ENCODE measurements around the gene MYBPH. TPM values are rescaled to one million over a fixed set of nuclear protein-coding genes. Genes with fewer than 3 reads are reported as not detected.

The MYBPH gene
- total RNA-seq, 1 donor from 2014 or later, result not detected

DNA sequence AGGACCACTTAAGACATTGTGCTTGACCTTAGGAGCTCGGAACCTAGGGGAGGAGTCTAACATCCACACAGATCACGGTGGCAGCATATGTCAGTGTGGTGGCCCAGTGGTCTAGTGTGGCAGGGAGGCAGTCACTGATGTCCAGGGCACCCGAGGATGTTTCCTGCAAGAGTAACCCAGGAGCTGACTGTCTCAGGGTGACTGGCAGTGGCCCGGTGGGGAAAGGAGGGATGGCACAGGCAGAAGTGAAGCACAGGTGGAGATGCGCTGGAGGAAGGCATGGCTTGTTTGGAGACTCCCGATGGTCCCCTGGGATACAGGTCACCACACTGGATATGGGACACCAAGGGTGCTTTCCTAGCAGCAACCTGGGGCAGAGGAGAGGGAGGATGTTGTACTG is 37.5 kb upstream of the MYBPH start:
- Histone ChIP-seq H3K4me3 (ENCODE audit: low read depth, low read length) (no peak overlapping the region), H3K36me3 (ENCODE audit: control insufficient read depth, insufficient read depth, low read length) (no peaks in the 10 kb centered on the region), H3K27me3 (ENCODE audit: control insufficient read depth, insufficient read depth, low read length) (peaks cover 13% of the 10 kb centered on the region)
- no peak for DNase-seq (ENCODE audit: low read depth)
- TF ChIP-seq, protein P1, sequence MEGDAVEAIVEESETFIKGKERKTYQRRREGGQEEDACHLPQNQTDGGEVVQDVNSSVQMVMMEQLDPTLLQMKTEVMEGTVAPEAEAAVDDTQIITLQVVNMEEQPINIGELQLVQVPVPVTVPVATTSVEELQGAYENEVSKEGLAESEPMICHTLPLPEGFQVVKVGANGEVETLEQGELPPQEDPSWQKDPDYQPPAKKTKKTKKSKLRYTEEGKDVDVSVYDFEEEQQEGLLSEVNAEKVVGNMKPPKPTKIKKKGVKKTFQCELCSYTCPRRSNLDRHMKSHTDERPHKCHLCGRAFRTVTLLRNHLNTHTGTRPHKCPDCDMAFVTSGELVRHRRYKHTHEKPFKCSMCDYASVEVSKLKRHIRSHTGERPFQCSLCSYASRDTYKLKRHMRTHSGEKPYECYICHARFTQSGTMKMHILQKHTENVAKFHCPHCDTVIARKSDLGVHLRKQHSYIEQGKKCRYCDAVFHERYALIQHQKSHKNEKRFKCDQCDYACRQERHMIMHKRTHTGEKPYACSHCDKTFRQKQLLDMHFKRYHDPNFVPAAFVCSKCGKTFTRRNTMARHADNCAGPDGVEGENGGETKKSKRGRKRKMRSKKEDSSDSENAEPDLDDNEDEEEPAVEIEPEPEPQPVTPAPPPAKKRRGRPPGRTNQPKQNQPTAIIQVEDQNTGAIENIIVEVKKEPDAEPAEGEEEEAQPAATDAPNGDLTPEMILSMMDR (IDR thresholded peaks at IDR 0.05; ENCODE audit: insufficient read depth, low read length, poor library complexity, severe bottlenecking), result no peak

GRCh38 chr1:203211812-203212211 is 36.2 kb upstream of the MYBPH start:
- no peak for DNase-seq (ENCODE audit: low read depth)
- no peak overlapping the region for H3K4me3 ChIP-seq (ENCODE audit: low read depth, low read length)
- H3K27me3 ChIP-seq (ENCODE audit: control insufficient read depth, insufficient read depth, low read length), result peaks cover 3% of the 10 kb centered on the region
- TF ChIP-seq, protein P1 (IDR thresholded peaks at IDR 0.05; ENCODE audit: insufficient read depth, low read length, poor library complexity, severe bottlenecking), result no peak
- H3K36me3 ChIP-seq (ENCODE audit: control insufficient read depth, insufficient read depth, low read length), result no peaks in the 10 kb centered on the region

DNA sequence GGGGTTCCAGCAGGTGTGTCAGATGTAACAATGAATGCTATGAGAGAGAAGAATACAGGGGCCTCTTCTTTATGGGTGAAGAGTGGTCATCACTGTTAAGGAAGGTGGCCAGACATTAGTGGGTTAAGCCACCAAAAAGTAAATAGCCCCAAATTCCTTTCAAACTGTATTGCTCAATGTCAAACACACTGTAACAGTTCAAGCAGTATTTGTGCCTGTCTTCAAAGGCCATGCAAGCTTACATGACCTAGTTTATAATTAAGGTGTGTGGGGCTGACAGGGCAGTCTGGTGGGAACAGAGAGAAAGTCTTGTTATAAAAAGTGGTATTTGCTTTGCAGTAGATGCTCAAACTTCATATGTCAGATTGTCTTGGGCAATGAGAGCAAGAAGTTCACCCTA is 35.4 kb upstream of the MYBPH start:
- no peak for DNase-seq (ENCODE audit: low read depth)
- no peaks in the 10 kb centered on the region for H3K36me3 ChIP-seq (ENCODE audit: control insufficient read depth, insufficient read depth, low read length)
- no peak overlapping the region for H3K4me3 ChIP-seq (ENCODE audit: low read depth, low read length)
- TF ChIP-seq, protein P1 (IDR thresholded peaks at IDR 0.05; ENCODE audit: insufficient read depth, low read length, poor library complexity, severe bottlenecking), result no peak
- peaks cover 2% of the 10 kb centered on the region for H3K27me3 ChIP-seq (ENCODE audit: control insufficient read depth, insufficient read depth, low read length)

DNA sequence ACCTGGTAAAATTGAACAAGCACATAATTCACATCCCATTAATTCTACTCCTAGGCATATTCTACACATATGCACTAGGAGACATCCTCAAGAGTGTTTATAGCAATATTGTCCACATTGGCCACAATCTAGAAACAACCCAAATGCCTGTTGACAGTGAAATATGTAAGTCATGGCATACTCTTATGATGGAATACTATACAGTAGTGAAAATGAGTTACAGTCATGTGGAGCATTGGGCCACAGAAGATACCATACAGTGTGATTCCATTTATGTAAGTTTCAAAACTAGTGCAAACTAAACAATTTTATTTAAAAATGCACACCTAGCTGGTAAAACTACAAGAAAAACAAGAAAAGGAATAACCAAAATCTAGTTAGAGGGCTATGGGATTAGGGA is 34.7 kb upstream of the MYBPH start:
- TF ChIP-seq, protein P1 (IDR thresholded peaks at IDR 0.05; ENCODE audit: insufficient read depth, low read length, poor library complexity, severe bottlenecking), result no peak
- H3K27me3 ChIP-seq (ENCODE audit: control insufficient read depth, insufficient read depth, low read length), result no peaks in the 10 kb centered on the region
- no peak overlapping the region for H3K4me3 ChIP-seq (ENCODE audit: low read depth, low read length)
- no peaks in the 10 kb centered on the region for H3K36me3 ChIP-seq (ENCODE audit: control insufficient read depth, insufficient read depth, low read length)
- DNase-seq (ENCODE audit: low read depth), result no peak

DNA sequence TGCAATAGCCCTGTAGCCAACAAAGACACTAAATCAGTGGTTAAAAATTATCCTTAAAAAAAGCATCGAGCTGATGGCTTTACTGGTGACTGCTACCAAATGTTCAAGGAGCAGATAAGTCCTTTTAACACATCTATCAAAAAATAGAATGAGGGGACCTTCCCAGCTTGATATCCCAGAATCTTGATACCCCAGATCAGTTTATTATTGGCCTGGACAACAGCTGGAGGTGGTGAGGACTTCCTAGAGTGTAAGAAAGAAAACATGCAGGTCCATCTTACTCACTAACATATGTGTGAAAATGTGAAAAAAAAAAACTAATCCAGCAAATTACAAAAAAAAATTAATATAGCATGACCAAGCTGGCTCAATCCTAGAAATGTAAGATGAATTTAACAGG is 32.6 kb upstream of the MYBPH start:
- no peaks in the 10 kb centered on the region for H3K27me3 ChIP-seq (ENCODE audit: control insufficient read depth, insufficient read depth, low read length)
- H3K36me3 ChIP-seq (ENCODE audit: control insufficient read depth, insufficient read depth, low read length), result no peaks in the 10 kb centered on the region
- no peak for DNase-seq (ENCODE audit: low read depth)
- TF ChIP-seq, protein P1 (IDR thresholded peaks at IDR 0.05; ENCODE audit: insufficient read depth, low read length, poor library complexity, severe bottlenecking), result no peak
- no peak overlapping the region for H3K4me3 ChIP-seq (ENCODE audit: low read depth, low read length)

DNA sequence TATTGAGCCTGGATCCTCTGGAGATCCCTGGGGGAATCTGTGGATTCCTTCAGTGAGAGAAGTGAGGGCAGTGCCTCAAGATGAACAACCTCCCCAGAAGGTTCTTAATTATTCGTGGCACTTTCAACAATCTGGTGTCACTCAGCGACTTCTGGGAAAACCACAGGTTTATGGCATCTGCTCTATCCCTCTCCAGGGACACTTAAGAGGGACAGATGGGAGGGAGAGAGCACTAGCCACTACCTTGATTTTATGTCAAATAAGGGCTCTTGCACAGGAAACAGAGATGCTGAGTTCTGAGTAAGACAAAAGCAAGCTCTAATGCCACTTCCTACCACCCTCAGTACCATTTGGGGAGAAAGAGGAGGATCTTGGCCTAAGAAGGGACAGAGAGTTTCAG is 32.1 kb upstream of the MYBPH start:
- no peak overlapping the region for H3K4me3 ChIP-seq (ENCODE audit: low read depth, low read length)
- no peaks in the 10 kb centered on the region for H3K27me3 ChIP-seq (ENCODE audit: control insufficient read depth, insufficient read depth, low read length)
- H3K36me3 ChIP-seq (ENCODE audit: control insufficient read depth, insufficient read depth, low read length), result no peaks in the 10 kb centered on the region
- TF ChIP-seq, protein P1 (IDR thresholded peaks at IDR 0.05; ENCODE audit: insufficient read depth, low read length, poor library complexity, severe bottlenecking), result no peak
- no peak for DNase-seq (ENCODE audit: low read depth)

Measured in kidney epithelial cell (primary cell).